Measurements from ENCODE around the gene ZNF473. TPM values are rescaled to one million over a fixed set of nuclear protein-coding genes. Genes with fewer than 3 reads are reported as not detected.

The ZNF473 gene
- total and polyA plus RNA-seq, 2 of the 13 experiments (the other 11 are each of a cell fraction or from before 2014, with no cell fraction given) = 5.8 to 11.9 TPM

DNA sequence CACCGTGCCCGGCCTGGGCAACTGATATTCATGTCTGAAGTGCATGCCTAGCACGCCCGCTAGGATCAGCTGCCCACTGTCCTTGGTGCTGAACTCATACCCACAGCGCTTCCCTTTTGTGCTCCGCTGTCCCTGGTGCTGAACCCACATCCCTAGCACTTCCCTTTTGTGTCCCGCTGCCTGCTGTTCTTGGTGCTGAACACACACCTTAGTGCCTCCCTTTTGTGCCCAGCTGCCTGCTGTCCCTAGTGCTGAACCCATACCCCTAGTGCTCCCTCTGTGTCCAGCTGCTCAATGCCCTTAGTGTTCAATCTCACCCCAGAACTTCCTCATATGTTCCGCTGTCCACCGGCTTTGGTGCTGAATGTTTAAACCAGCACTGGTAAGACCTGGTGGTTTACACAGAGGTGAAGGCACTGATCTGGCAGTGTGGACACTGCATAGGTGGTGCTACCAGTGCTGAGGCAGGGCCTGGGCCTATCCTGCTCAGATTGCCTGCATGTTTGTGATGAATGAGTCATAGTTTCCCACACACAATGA lies 38.6 kb upstream of the ZNF473 start (continued):
- TF ChIP-seq, protein P1, sequence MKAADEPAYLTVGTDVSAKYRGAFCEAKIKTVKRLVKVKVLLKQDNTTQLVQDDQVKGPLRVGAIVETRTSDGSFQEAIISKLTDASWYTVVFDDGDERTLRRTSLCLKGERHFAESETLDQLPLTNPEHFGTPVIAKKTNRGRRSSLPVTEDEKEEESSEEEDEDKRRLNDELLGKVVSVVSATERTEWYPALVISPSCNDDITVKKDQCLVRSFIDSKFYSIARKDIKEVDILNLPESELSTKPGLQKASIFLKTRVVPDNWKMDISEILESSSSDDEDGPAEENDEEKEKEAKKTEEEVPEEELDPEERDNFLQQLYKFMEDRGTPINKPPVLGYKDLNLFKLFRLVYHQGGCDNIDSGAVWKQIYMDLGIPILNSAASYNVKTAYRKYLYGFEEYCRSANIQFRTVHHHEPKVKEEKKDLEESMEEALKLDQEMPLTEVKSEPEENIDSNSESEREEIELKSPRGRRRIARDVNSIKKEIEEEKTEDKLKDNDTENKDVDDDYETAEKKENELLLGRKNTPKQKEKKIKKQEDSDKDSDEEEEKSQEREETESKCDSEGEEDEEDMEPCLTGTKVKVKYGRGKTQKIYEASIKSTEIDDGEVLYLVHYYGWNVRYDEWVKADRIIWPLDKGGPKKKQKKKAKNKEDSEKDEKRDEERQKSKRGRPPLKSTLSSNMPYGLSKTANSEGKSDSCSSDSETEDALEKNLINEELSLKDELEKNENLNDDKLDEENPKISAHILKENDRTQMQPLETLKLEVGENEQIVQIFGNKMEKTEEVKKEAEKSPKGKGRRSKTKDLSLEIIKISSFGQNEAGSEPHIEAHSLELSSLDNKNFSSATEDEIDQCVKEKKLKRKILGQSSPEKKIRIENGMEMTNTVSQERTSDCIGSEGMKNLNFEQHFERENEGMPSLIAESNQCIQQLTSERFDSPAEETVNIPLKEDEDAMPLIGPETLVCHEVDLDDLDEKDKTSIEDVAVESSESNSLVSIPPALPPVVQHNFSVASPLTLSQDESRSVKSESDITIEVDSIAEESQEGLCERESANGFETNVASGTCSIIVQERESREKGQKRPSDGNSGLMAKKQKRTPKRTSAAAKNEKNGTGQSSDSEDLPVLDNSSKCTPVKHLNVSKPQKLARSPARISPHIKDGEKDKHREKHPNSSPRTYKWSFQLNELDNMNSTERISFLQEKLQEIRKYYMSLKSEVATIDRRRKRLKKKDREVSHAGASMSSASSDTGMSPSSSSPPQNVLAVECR (CRISPR knock-in tag; IDR thresholded peaks at IDR 0.05; ENCODE audit: borderline replicate concordance) = peak; percentile 100
- TF ChIP-seq CREB1 (IDR thresholded peaks at IDR 0.05) (no peak), CREB1 (CRISPR knock-in tag; IDR thresholded peaks at IDR 0.05) (no peak; the same call in 1 of the 2 replicates), ZNF33A (CRISPR knock-in tag; IDR thresholded peaks at IDR 0.05; ENCODE audit: borderline replicate concordance) (peak; percentile 100), STAT5B (CRISPR knock-in tag; IDR thresholded peaks at IDR 0.05) (peak; percentile 100), HOXA7 (CRISPR knock-in tag; IDR thresholded peaks at IDR 0.05) (peak; percentile 100), ZNF816 (CRISPR knock-in tag; IDR thresholded peaks at IDR 0.05; ENCODE audit: borderline replicate concordance) (peak; percentile 100), TOE1 (CRISPR knock-in tag; IDR thresholded peaks at IDR 0.05) (peak; percentile 100), CBX5 (CRISPR knock-in tag; IDR thresholded peaks at IDR 0.05; ENCODE audit: borderline replicate concordance) (peak; percentile 100), ZNF768 (CRISPR knock-in tag; IDR thresholded peaks at IDR 0.05) (peak; percentile 94), JUNB (CRISPR knock-in tag; IDR thresholded peaks at IDR 0.05; ENCODE audit: borderline replicate concordance) (peak; percentile 100), ZBTB20 (CRISPR knock-in tag; IDR thresholded peaks at IDR 0.05; ENCODE audit: borderline replicate concordance, low read depth) (peak; percentile 100), SRSF4 (IDR thresholded peaks at IDR 0.05; ENCODE audit: low read depth, low read length, poor library complexity, severe bottlenecking) (no peak), ZFP37 (CRISPR knock-in tag; IDR thresholded peaks at IDR 0.05; ENCODE audit: borderline replicate concordance) (peak; percentile 100), NPAS2 (CRISPR knock-in tag; IDR thresholded peaks at IDR 0.05; ENCODE audit: borderline replicate concordance) (peak; percentile 99), SYNCRIP (IDR thresholded peaks at IDR 0.05; ENCODE audit: insufficient read depth, low read depth, low read length) (no peak)
- TF ChIP-seq, protein P2, sequence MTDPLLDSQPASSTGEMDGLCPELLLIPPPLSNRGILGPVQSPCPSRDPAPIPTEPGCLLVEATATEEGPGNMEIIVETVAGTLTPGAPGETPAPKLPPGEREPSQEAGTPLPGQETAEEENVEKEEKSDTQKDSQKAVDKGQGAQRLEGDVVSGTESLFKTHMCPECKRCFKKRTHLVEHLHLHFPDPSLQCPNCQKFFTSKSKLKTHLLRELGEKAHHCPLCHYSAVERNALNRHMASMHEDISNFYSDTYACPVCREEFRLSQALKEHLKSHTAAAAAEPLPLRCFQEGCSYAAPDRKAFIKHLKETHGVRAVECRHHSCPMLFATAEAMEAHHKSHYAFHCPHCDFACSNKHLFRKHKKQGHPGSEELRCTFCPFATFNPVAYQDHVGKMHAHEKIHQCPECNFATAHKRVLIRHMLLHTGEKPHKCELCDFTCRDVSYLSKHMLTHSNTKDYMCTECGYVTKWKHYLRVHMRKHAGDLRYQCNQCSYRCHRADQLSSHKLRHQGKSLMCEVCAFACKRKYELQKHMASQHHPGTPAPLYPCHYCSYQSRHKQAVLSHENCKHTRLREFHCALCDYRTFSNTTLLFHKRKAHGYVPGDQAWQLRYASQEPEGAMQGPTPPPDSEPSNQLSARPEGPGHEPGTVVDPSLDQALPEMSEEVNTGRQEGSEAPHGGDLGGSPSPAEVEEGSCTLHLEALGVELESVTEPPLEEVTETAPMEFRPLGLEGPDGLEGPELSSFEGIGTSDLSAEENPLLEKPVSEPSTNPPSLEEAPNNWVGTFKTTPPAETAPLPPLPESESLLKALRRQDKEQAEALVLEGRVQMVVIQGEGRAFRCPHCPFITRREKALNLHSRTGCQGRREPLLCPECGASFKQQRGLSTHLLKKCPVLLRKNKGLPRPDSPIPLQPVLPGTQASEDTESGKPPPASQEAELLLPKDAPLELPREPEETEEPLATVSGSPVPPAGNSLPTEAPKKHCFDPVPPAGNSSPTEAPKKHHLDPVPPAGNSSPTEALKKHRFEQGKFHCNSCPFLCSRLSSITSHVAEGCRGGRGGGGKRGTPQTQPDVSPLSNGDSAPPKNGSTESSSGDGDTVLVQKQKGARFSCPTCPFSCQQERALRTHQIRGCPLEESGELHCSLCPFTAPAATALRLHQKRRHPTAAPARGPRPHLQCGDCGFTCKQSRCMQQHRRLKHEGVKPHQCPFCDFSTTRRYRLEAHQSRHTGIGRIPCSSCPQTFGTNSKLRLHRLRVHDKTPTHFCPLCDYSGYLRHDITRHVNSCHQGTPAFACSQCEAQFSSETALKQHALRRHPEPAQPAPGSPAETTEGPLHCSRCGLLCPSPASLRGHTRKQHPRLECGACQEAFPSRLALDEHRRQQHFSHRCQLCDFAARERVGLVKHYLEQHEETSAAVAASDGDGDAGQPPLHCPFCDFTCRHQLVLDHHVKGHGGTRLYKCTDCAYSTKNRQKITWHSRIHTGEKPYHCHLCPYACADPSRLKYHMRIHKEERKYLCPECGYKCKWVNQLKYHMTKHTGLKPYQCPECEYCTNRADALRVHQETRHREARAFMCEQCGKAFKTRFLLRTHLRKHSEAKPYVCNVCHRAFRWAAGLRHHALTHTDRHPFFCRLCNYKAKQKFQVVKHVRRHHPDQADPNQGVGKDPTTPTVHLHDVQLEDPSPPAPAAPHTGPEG (CRISPR knock-in tag; IDR thresholded peaks at IDR 0.05) = peak; percentile 99
